ENCODE measurements around the gene ST6GALNAC6. TPM values are rescaled to one million over a fixed set of nuclear protein-coding genes. Genes with fewer than 3 reads are reported as not detected.

Gene ST6GALNAC6
- polyA plus RNA-seq, 3 donors = 8.2 to 14.4 (median 12.0) TPM

- Histone ChIP-seq H3K9me3 (replicated peaks in 1 of 2; ENCODE audit: control insufficient read depth in 1 of 2, insufficient read depth in 1 of 2, low read length in 2 of 2) (peaks cover 34 to 36% of the 10 kb centered on the region in 2 donors), H3K4me1 (ENCODE audit: control insufficient read depth in 1 of 2, insufficient read depth in 2 of 2, low read length in 2 of 2) (peaks cover 10 to 13% of the 10 kb centered on the region in 2 donors), H3K79me2 (ENCODE audit: insufficient read depth, low read length) (no peaks in the 10 kb centered on the region), H2AFZ (ENCODE audit: insufficient read depth, low read depth, low read length, poor library complexity, severe bottlenecking) (no peak overlapping the region), H3K9ac (ENCODE audit: insufficient read depth, low read length, poor library complexity, severe bottlenecking) (no peak overlapping the region), H3K4me2 (replicated peaks; ENCODE audit: extremely low read depth, low read length, poor library complexity, severe bottlenecking) (no peak overlapping the region), H3K27me3 (ENCODE audit: control insufficient read depth in 2 of 2, insufficient read depth in 2 of 2, low read length in 2 of 2) (no peaks in the 10 kb centered on the region), H3K36me3 (replicated peaks in 1 of 2; ENCODE audit: control insufficient read depth in 1 of 2, insufficient read depth in 2 of 2, low read length in 2 of 2) (peaks cover 44 to 61% of the 10 kb centered on the region in 2 donors), H3K27ac (ENCODE audit: low read depth in 1 of 2, low read length in 2 of 2) (no peak overlapping the region), H3K4me3 (replicated peaks in 1 of 3; ENCODE audit: low read depth in 2 of 3, low read length in 3 of 3) (no peak overlapping the region), H4K20me1 (ENCODE audit: insufficient read depth, low read length) (no peaks in the 10 kb centered on the region)
- peaks cover 32 to 39% (median 36%) of the 10 kb centered on the region in 7 donors for H3K9me3 Mint-ChIP-seq
- WGBS (ENCODE audit: insufficient coverage) = 90% methylated on average over 6 of the region's 6 CpGs
- peaks cover 56 to 67% of the 10 kb centered on the region in 2 donors for H3K36me3 Mint-ChIP-seq
- no peak for DNase-seq
- intact Hi-C loops (cut with micrococcal nuclease) = no loop called here
- H3K27me3 Mint-ChIP-seq (ENCODE audit: low read depth in 3 of 3) = peaks cover 0 to 3% (median 2%) of the 10 kb centered on the region in 3 donors
- H3K27ac Mint-ChIP-seq = peak overlapping the region in 1 of 7 donors; percentile 63
- no peak for TF ChIP-seq CTCF (IDR thresholded peaks at IDR 0.05)
- H3K4me1 Mint-ChIP-seq = peaks cover 11% of the 10 kb centered on the region
- no peak overlapping the region for H3K4me3 Mint-ChIP-seq
Measured at GRCh38 chr9:127892831-127893230, 6.6 kb downstream of the ST6GALNAC6 start.

GRCh38 chr9:127890053-127890452, 9.3 kb downstream of the ST6GALNAC6 start:
- Histone ChIP-seq H3K9me3 (replicated peaks in 1 of 2; ENCODE audit: control insufficient read depth in 1 of 2, insufficient read depth in 1 of 2, low read length in 2 of 2) (peaks cover 26 to 28% of the 10 kb centered on the region in 2 donors), H3K4me3 (replicated peaks in 1 of 3; ENCODE audit: low read depth in 2 of 3, low read length in 3 of 3) (no peak overlapping the region), H3K27me3 (ENCODE audit: control insufficient read depth in 2 of 2, insufficient read depth in 2 of 2, low read length in 2 of 2) (no peaks in the 10 kb centered on the region), H3K9ac (ENCODE audit: insufficient read depth, low read length, poor library complexity, severe bottlenecking) (no peak overlapping the region), H3K79me2 (ENCODE audit: insufficient read depth, low read length) (no peaks in the 10 kb centered on the region), H3K4me1 (ENCODE audit: control insufficient read depth in 1 of 2, insufficient read depth in 2 of 2, low read length in 2 of 2) (no peaks in the 10 kb centered on the region), H3K27ac (ENCODE audit: low read depth in 1 of 2, low read length in 2 of 2) (no peak overlapping the region), H2AFZ (ENCODE audit: insufficient read depth, low read depth, low read length, poor library complexity, severe bottlenecking) (no peak overlapping the region), H3K36me3 (replicated peaks in 1 of 2; ENCODE audit: control insufficient read depth in 1 of 2, insufficient read depth in 2 of 2, low read length in 2 of 2) (peaks cover 50 to 64% of the 10 kb centered on the region in 2 donors), H4K20me1 (ENCODE audit: insufficient read depth, low read length) (no peaks in the 10 kb centered on the region), H3K4me2 (replicated peaks; ENCODE audit: extremely low read depth, low read length, poor library complexity, severe bottlenecking) (no peak overlapping the region)
- Mint-ChIP-seq H3K4me3 (no peak overlapping the region), H3K27me3 (ENCODE audit: low read depth in 3 of 3) (peaks cover 0 to 1% (median 1%) of the 10 kb centered on the region in 3 donors), H3K9me3 (peaks cover 24 to 31% (median 28%) of the 10 kb centered on the region in 7 donors), H3K36me3 (peaks cover 60 to 70% of the 10 kb centered on the region in 2 donors), H3K4me1 (no peaks in the 10 kb centered on the region), H3K27ac (no peak overlapping the region)
- WGBS (ENCODE audit: insufficient coverage) = 86% methylated on average over 1 of the region's 3 CpGs
- TF ChIP-seq CTCF (IDR thresholded peaks at IDR 0.05) = no peak
- no peak for DNase-seq
- intact Hi-C loops (cut with micrococcal nuclease) = no loop called here
